HL-60 (cell line): Measurements from ENCODE around the gene SLC22A17.

ENCODE experiments used
- DNase-seq, 2 experiments: peaks; one replicate each; pipeline ENCODE4 v3.0.0-alpha.2; 2010 to 2020; ENCODE audit warnings: low read depth in 1 of 2, low spot score in 1 of 2
- H3K27ac ChIP-seq: fragments of 250-450 bp; sonication (Bioruptor Pico); replicated peaks from 2 replicates; pipeline ENCODE4 v1.5.1; 2020; ENCODE audit warnings: mild to moderate bottlenecking, moderate library complexity
- H3K27me3 ChIP-seq: fragments of 250-450 bp; sonication (Bioruptor Pico); 2 replicates; pipeline ENCODE4 v1.5.1; 2021; ENCODE audit warnings: mild to moderate bottlenecking, moderate library complexity; ENCODE audit not compliant: insufficient read depth, poor library complexity, severe bottlenecking
- H3K4me3 ChIP-seq: replicated peaks from 2 replicates; pipeline ENCODE4 v1.5.1; 2011; ENCODE audit warnings: mild to moderate bottlenecking, control low read depth, low read length; ENCODE audit not compliant: insufficient read depth
- GABPA ChIP-seq: IDR thresholded peaks from 2 replicates; pipeline ENCODE4 v1.6.1; 2012; ENCODE audit warnings: low read depth
- POLR2AphosphoS5 ChIP-seq: IDR thresholded peaks from 2 replicates; pipeline ENCODE4 v1.6.1; 2012; ENCODE audit warnings: low read depth
- SPI1 ChIP-seq: IDR thresholded peaks from 2 replicates; pipeline ENCODE4 v1.6.1; 2012; ENCODE audit warnings: low read depth, mild to moderate bottlenecking, borderline replicate concordance
- TF ChIP-seq, protein P1 (sequence below): IDR thresholded peaks from one replicate; pipeline ENCODE4 v1.5.1; 2011; ENCODE audit warnings: low read length, control low read depth, inconsistent platforms; ENCODE audit not compliant: insufficient read depth
- TF ChIP-seq, protein P2 (sequence below): IDR thresholded peaks from 2 replicates; pipeline ENCODE4 v1.6.1; 2012; ENCODE audit warnings: low read depth; ENCODE audit not compliant: insufficient replicate concordance

The SLC22A17 gene

DNA sequence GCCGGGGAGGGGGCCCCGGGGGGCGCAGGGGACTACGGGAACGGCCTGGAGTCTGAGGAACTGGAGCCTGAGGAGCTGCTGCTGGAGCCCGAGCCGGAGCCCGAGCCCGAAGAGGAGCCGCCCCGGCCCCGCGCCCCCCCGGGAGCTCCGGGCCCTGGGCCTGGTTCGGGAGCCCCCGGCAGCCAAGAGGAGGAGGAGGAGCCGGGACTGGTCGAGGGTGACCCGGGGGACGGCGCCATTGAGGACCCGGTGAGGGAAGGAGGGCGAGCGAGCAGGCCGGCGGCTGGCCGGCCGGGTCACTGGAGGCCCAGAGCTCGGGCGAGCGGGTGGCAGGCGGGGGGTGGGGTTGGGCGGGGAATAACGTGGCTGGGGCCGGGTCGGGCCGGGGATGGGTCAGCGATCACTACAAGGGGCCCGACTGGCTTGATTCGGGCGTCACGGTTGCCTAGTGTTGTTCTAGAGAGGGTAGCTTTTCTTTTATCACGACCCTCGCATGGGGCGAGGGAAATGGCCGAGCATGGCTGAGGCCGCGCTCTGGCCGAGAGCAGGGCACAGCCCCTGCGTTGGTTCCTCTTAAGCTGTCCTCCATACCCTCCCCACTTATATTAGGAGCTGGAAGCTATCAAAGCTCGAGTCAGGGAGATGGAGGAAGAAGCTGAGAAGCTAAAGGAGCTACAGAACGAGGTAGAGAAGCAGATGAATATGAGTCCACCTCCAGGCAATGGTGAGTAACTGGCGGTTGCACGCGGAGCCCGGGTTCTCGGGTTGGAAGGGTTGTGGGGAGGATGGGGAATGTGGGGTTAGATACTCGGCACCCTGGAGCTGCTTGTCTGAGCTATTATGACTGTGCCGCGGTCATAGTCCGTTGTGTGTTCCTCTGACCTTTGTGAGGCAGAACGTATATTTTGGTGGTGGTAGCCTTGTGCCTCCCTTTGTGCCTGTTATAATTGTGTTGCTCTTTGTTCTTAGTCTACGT is 30.8 kb downstream of the SLC22A17 start:
- TF ChIP-seq, protein P1, sequence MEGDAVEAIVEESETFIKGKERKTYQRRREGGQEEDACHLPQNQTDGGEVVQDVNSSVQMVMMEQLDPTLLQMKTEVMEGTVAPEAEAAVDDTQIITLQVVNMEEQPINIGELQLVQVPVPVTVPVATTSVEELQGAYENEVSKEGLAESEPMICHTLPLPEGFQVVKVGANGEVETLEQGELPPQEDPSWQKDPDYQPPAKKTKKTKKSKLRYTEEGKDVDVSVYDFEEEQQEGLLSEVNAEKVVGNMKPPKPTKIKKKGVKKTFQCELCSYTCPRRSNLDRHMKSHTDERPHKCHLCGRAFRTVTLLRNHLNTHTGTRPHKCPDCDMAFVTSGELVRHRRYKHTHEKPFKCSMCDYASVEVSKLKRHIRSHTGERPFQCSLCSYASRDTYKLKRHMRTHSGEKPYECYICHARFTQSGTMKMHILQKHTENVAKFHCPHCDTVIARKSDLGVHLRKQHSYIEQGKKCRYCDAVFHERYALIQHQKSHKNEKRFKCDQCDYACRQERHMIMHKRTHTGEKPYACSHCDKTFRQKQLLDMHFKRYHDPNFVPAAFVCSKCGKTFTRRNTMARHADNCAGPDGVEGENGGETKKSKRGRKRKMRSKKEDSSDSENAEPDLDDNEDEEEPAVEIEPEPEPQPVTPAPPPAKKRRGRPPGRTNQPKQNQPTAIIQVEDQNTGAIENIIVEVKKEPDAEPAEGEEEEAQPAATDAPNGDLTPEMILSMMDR = no peak
- peak; percentile 66 for TF ChIP-seq POLR2AphosphoS5
- Histone ChIP-seq H3K27me3 (no peaks in the 10 kb centered on the region), H3K4me3 (peak overlapping the region; percentile 79), H3K27ac (peak overlapping the region; percentile 93)
- DNase-seq = peak in 1 of 2 experiments; percentile 33

DNA sequence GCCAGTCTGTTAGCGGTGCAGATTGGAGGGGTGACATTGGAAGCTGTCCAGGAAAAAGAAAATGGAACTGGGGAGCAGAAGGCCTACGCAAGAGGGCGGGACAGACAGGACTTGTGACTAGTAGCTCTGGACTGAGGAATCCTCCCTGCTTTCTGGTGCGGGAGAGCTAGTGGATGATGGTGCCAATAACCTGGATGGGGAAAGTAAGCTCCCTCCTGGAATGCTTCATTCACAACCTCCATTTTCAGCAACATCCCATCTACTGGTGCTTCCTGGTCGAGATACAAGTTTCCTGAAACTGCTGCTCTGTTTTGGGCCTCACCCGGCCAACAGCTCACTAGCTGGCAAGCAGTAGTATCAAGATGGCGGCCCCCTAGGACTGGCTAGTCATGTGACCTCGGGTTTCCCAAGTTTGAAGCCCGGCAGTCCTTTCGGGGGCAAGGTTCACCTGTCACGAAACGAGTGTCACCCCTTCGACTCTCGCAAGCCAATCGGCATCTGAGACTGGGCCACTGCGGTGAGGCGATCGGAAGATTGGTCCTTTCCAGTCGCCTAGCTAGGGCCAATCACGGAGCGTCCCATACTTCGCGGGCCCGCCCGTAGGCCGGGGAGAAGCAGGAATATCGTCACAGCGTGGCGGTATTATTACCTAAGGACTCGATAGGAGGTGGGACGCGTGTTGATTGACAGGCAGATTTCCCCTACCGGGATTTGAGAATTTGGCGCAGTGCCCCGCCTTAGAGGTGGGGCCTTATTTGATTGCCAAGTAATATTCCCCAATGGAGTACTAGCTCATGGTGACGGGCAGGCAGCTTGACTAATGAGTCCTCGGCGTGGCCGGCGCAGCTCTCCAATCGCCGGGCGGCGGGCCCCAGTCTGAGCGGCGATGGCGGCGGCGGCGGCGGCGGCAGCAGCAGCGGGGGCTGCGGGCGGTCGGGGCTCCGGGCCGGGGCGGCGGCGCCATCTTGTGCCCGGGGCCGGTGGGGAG is 31.8 kb downstream of the SLC22A17 start, which contains the start of gene PABPN1:
Gene PABPN1, plus strand, starts transcription at position 874 of the 988 bp plus-strand sequence. Its CDS starts 13 bp downstream, at position 887.
- peak within 1 kb of the TSS; percentile 93 for H3K27ac ChIP-seq
- H3K27me3 ChIP-seq = no peaks in the 10 kb centered on the region
- peak; percentile 99 to 100 for DNase-seq
- peak; percentile 82 for TF ChIP-seq POLR2AphosphoS5
- TF ChIP-seq, protein P1 = no peak
- no peak for TF ChIP-seq SPI1
- TF ChIP-seq GABPA = peak; percentile 66
- TF ChIP-seq, protein P2, sequence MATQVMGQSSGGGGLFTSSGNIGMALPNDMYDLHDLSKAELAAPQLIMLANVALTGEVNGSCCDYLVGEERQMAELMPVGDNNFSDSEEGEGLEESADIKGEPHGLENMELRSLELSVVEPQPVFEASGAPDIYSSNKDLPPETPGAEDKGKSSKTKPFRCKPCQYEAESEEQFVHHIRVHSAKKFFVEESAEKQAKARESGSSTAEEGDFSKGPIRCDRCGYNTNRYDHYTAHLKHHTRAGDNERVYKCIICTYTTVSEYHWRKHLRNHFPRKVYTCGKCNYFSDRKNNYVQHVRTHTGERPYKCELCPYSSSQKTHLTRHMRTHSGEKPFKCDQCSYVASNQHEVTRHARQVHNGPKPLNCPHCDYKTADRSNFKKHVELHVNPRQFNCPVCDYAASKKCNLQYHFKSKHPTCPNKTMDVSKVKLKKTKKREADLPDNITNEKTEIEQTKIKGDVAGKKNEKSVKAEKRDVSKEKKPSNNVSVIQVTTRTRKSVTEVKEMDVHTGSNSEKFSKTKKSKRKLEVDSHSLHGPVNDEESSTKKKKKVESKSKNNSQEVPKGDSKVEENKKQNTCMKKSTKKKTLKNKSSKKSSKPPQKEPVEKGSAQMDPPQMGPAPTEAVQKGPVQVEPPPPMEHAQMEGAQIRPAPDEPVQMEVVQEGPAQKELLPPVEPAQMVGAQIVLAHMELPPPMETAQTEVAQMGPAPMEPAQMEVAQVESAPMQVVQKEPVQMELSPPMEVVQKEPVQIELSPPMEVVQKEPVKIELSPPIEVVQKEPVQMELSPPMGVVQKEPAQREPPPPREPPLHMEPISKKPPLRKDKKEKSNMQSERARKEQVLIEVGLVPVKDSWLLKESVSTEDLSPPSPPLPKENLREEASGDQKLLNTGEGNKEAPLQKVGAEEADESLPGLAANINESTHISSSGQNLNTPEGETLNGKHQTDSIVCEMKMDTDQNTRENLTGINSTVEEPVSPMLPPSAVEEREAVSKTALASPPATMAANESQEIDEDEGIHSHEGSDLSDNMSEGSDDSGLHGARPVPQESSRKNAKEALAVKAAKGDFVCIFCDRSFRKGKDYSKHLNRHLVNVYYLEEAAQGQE = no peak
- peak within 1 kb of the TSS; percentile 79 for H3K4me3 ChIP-seq

DNA sequence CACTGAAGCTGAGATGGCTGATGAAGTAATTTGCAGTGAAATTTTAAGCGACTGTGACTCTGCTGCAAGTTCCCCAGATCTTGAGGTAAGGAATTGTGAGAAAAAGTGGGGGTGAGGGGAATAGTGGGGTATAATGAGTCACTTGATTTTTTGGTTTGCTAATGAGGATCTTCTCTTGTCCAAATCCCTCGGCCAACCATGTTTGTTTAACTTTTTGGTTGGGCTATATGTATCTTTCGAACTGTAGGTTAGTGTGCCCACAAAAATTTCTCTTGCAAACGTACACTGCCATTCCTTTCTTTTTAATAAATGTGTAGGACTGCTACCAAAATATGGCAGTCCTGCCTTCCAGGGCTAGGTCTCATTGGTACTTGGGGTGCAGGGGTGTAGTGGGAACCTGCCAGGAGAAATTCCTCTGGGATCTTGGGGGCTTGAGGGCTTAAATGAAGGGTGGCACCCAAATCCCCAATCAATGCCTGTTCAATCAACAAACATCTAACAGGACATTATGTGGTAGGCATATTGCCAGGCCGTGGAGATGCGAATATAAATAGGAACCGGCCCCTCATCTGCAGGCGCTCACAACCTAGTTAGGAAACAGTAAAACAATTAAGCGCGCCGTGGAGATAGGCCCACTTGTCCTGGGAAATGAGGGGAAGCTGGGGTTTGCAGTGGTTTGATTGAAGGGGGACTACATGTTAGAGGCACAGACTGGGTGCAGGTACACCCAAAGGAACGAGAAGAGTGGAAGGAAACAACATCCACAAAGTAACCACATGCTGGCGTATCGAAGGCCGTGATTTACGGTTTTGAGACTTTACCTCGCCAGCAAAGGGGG is 32.7 kb downstream of the SLC22A17 start:
- H3K27ac ChIP-seq = peak overlapping the region; percentile 78
- peak overlapping the region; percentile 47 for H3K4me3 ChIP-seq
- no peak for DNase-seq
- TF ChIP-seq SPI1 = no peak
- no peak for TF ChIP-seq GABPA
- no peak for TF ChIP-seq POLR2AphosphoS5
- TF ChIP-seq, protein P2 = no peak
- TF ChIP-seq, protein P1 = no peak
- H3K27me3 ChIP-seq = no peaks in the 10 kb centered on the region
